ENCODE results near the gene LYSMD1.

GRCh38 chr1:151124763-151125403 lies 40.8 kb downstream of the LYSMD1 start:
- no peak for TF ChIP-seq CTCF (IDR thresholded peaks at IDR 0.05)
- TF ChIP-seq POLR2A (IDR thresholded peaks at IDR 0.05): no peak
